Activated CD4-positive, alpha-beta T cell treated with anti-CD3 and anti-CD28 coated beads for 4 hours (primary cell): Measurements from ENCODE around the gene DPP10.

Experiments used
- DNase-seq, 2 donors: peaks; one replicate each; pipeline ENCODE4 v3.0.0-alpha.2; 2020

DPP10 gene

GRCh38 chr2:115603285-115603684 lies 1160.8 kb downstream of the DPP10 start:
- no peak for DNase-seq

GRCh38 chr2:115606350-115606749 lies 1163.9 kb downstream of the DPP10 start:
- no peak for DNase-seq

GRCh38 chr2:115609978-115610377 lies 1167.5 kb downstream of the DPP10 start:
- DNase-seq = no peak

- no peak for DNase-seq
Measured at GRCh38 chr2:115610888-115611287, 1168.4 kb downstream of the DPP10 start.

- no peak for DNase-seq
Measured at GRCh38 chr2:115624332-115624731, 1181.9 kb downstream of the DPP10 start.

- no peak for DNase-seq
Measured at GRCh38 chr2:115634578-115634977, 1192.1 kb downstream of the DPP10 start.

- no peak for DNase-seq
Measured at GRCh38 chr2:115635430-115635829, 1193.0 kb downstream of the DPP10 start.

GRCh38 chr2:115649731-115650130 lies 1207.3 kb downstream of the DPP10 start:
- no peak for DNase-seq

- no peak for DNase-seq
Measured at GRCh38 chr2:115650827-115651226, 1208.4 kb downstream of the DPP10 start.

GRCh38 chr2:115652652-115653051 lies 1210.2 kb downstream of the DPP10 start:
- no peak for DNase-seq

GRCh38 chr2:115654362-115654761 lies 1211.9 kb downstream of the DPP10 start:
- DNase-seq = no peak

GRCh38 chr2:115678129-115678528 lies 1235.7 kb downstream of the DPP10 start:
- no peak for DNase-seq

GRCh38 chr2:115684345-115684744 lies 1241.9 kb downstream of the DPP10 start:
- no peak for DNase-seq

GRCh38 chr2:115691409-115691808 lies 1249.0 kb downstream of the DPP10 start:
- DNase-seq = no peak

GRCh38 chr2:115694651-115695050 lies 1252.2 kb downstream of the DPP10 start:
- DNase-seq = no peak

- no peak for DNase-seq
Measured at GRCh38 chr2:115733190-115733775, 1290.8 kb downstream of the DPP10 start.

GRCh38 chr2:115738111-115738510 lies 1295.7 kb downstream of the DPP10 start:
- no peak for DNase-seq

GRCh38 chr2:115739574-115739973 lies 1297.1 kb downstream of the DPP10 start:
- DNase-seq = no peak

- no peak for DNase-seq
Measured at GRCh38 chr2:115746151-115746550, 1303.7 kb downstream of the DPP10 start.

GRCh38 chr2:115757286-115757685 lies 1314.8 kb downstream of the DPP10 start:
- no peak for DNase-seq

GRCh38 chr2:115763601-115764000 lies 1321.2 kb downstream of the DPP10 start:
- DNase-seq = no peak

GRCh38 chr2:115771516-115771915 lies 1329.1 kb downstream of the DPP10 start:
- no peak for DNase-seq

- no peak for DNase-seq
Measured at GRCh38 chr2:115774361-115774760, 1331.9 kb downstream of the DPP10 start.

- no peak for DNase-seq
Measured at GRCh38 chr2:115779085-115779632, 1336.7 kb downstream of the DPP10 start.

- DNase-seq = no peak
Measured at GRCh38 chr2:115782286-115782685, 1339.8 kb downstream of the DPP10 start.
